Measurements from ENCODE around the gene FRMD5.

Gene FRMD5

GRCh38 chr15:44159492-44159891 is 35.6 kb downstream of the FRMD5 start:
- DNase-seq: no peak

GRCh38 chr15:44158111-44158510 is 37.0 kb downstream of the FRMD5 start:
- DNase-seq: no peak

- no peak for DNase-seq
These were observed 37.4 kb downstream of the FRMD5 start for GRCh38 chr15:44157679-44158078.

- DNase-seq: no peak
These were observed 41.7 kb downstream of the FRMD5 start for GRCh38 chr15:44153352-44153751.

GRCh38 chr15:44149224-44149623 is 45.8 kb downstream of the FRMD5 start:
- DNase-seq: no peak

GRCh38 chr15:44148580-44148979 is 46.5 kb downstream of the FRMD5 start:
- DNase-seq: no peak

GRCh38 chr15:44147636-44148035 is 47.4 kb downstream of the FRMD5 start:
- DNase-seq: no peak

GRCh38 chr15:44145495-44145894 is 49.6 kb downstream of the FRMD5 start:
- no peak for DNase-seq

GRCh38 chr15:44144992-44145391 is 50.1 kb downstream of the FRMD5 start:
- DNase-seq: no peak

GRCh38 chr15:44144184-44144583 is 50.9 kb downstream of the FRMD5 start:
- DNase-seq: no peak

- DNase-seq: peak in 1 of 5 experiments; percentile 54
These were observed 57.3 kb downstream of the FRMD5 start for GRCh38 chr15:44137750-44138149.

GRCh38 chr15:44136991-44137477 is 58.0 kb downstream of the FRMD5 start:
- no peak for DNase-seq

- no peak for DNase-seq
These were observed 63.0 kb downstream of the FRMD5 start for GRCh38 chr15:44132057-44132456.

GRCh38 chr15:44130778-44131177 is 64.3 kb downstream of the FRMD5 start:
- no peak for DNase-seq

- no peak for DNase-seq
These were observed 65.2 kb downstream of the FRMD5 start for GRCh38 chr15:44129911-44130310.

GRCh38 chr15:44128443-44128842 is 66.6 kb downstream of the FRMD5 start:
- no peak for DNase-seq

GRCh38 chr15:44125879-44126278 is 69.2 kb downstream of the FRMD5 start:
- DNase-seq: no peak

- DNase-seq: no peak
These were observed 92.3 kb downstream of the FRMD5 start for GRCh38 chr15:44102675-44103254.

GRCh38 chr15:44101944-44102343 is 93.1 kb downstream of the FRMD5 start:
- no peak for DNase-seq

GRCh38 chr15:44101286-44101685 is 93.8 kb downstream of the FRMD5 start:
- no peak for DNase-seq

- DNase-seq: no peak
These were observed 95.4 kb downstream of the FRMD5 start for GRCh38 chr15:44099671-44100070.

- no peak for DNase-seq
These were observed 97.5 kb downstream of the FRMD5 start for GRCh38 chr15:44097552-44097951.

GRCh38 chr15:44096596-44096995 is 98.5 kb downstream of the FRMD5 start:
- no peak for DNase-seq

- no peak for DNase-seq
These were observed 100.3 kb downstream of the FRMD5 start for GRCh38 chr15:44094781-44095180.

- DNase-seq: no peak
These were observed 101.2 kb downstream of the FRMD5 start for GRCh38 chr15:44093836-44094235.

Data from T-helper 2 cell (primary cell).